Stomach (tissue), 9 donors: Measurements from ENCODE around the gene PAMR1. TPM values are rescaled to one million over a fixed set of nuclear protein-coding genes. Genes with fewer than 3 reads are reported as not detected.

ENCODE experiments used
- DNase-seq, 2 donors: peaks; one replicate each; pipeline versions ENCODE4 v3.0.0 to v3.0.0-alpha.2; 2013 to 2019
- H3K27ac ChIP-seq, 5 donors: fragments of 200-600 bp in 4 of 5; sonication (generic) in 4 of 5; one replicate each; pipeline ENCODE4 v1.5.1; 2013 to 2019; ENCODE audit warnings: mild to moderate bottlenecking in 1 of 5, moderate library complexity in 1 of 5
- H3K27me3 ChIP-seq, 3 donors: fragments of 200-600 bp; sonication (generic); one replicate each; pipeline ENCODE4 v1.5.1; 2017 to 2019; ENCODE audit warnings: mixed run types in 1 of 3
- H3K36me3 ChIP-seq, 4 donors: fragments of 200-600 bp; sonication (generic); 1 replicate in 3 of 4; 2 replicates in 1 of 4; pipeline ENCODE4 v1.5.1; 2016 to 2019
- H3K4me1 ChIP-seq, 4 donors: fragments of 200-600 bp; sonication (generic); one replicate each; pipeline ENCODE4 v1.5.1; 2016 to 2019
- H3K4me3 ChIP-seq, 4 donors: fragments of 200-600 bp; sonication (generic) in 3 of 4; one replicate each; pipeline ENCODE4 v1.5.1; 2016 to 2019; ENCODE audit warnings: mild to moderate bottlenecking in 1 of 4
- H3K9me3 ChIP-seq, 4 donors: fragments of 200-600 bp; sonication (generic); one replicate each; pipeline ENCODE4 v1.5.1; 2016 to 2019
- CTCF ChIP-seq, 7 experiments: fragments of 450-650 bp in 4 of 7; fragments of 200-600 bp in 3 of 7; sonication (generic) in 3 of 7; IDR thresholded peaks; one replicate each; pipeline ENCODE4 v1.5.1; 2016 to 2019; ENCODE audit warnings: antibody characterized with exemption in 7 of 7, control low read depth in 2 of 7, mild to moderate bottlenecking in 1 of 7
- EP300 ChIP-seq: sonication (generic); formaldehyde crosslinking; IDR thresholded peaks from one replicate; pipeline ENCODE4 v1.6.1; 2017; ENCODE audit warnings: antibody characterized with exemption
- POLR2A ChIP-seq, 4 donors: fragments of 450-650 bp; IDR thresholded peaks; one replicate each; pipeline ENCODE4 v1.6.1; 2016; ENCODE audit warnings: antibody characterized with exemption in 4 of 4, control low read depth in 2 of 4, mild to moderate bottlenecking in 1 of 4, moderate library complexity in 1 of 4
- POLR2AphosphoS5 ChIP-seq, 3 donors: sonication (generic); formaldehyde crosslinking; IDR thresholded peaks; one replicate each; pipeline ENCODE4 v1.6.1; 2016; ENCODE audit warnings: antibody characterized with exemption in 3 of 3
- WGBS, 5 donors: extraction: QIAGEN DNeasy Blood & Tissue Kit in 3 of 5; methylation state at CpG; one replicate each; pipeline versions ENCODE4 v1.1.5 to v1.1.7; 2013 to 2018; 5-methylcytosine and 5-hydroxymethylcytosine counted together
- intact Hi-C: fragments of 100-400 bp; cut with DNase I; formaldehyde crosslinking; loops from one replicate; pipeline ENCODE4 v1.15.1; 2023; ENCODE audit warnings: low total_unique reads
- polyA plus RNA-seq, 3 donors: library from polyadenylated mRNA; stranded (reverse); fragments of 200-250 nt; gene quantifications; one replicate each; pipeline ENCODE4 v1.2.3, GENCODE V29; 2013
- total RNA-seq, 5 donors: library from RNA; depleted of rRNA; stranded (reverse); fragments of >200 nt; gene quantifications; one replicate each; pipeline versions ENCODE4 v1.1.0 to v1.2.3, GENCODE V29; 2014 to 2016
- donor health status: healthy with polysubstance abuse.
- donor health status: Bipolar disorder and iron deficiency.
- donor health status: healthy.

The PAMR1 gene
- total and polyA plus RNA-seq, 8 donors: under 0.01 to 26.8 (median 0.58) TPM; not detected in 1

DNA sequence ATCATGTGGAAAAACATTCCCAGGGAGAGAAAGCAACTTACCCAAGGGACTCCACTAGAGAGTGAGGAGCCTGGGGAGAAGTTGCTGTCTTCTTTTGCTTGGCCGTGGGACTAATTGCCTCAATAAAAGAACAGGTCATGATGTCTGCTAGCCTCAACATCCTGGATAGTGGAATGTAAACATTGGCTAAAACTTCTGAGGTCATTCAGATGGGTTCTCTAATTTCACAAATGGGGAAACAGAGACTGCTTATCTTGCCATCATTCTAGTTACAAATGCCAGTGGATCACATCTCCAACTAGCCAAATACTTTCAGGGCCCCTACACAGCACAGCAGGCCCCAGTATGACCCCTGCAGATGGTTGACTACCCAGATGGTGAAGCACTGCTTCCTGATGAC, 28.4 kb upstream of the PAMR1 start:
- no peaks in the 10 kb centered on the region for H3K27me3 ChIP-seq
- no peak overlapping the region for H3K4me3 ChIP-seq
- TF ChIP-seq POLR2A (IDR thresholded peaks at IDR 0.05) (no peak), POLR2AphosphoS5 (IDR thresholded peaks at IDR 0.05) (no peak), EP300 (no peak), CTCF (IDR thresholded peaks at IDR 0.05) (no peak)
- no peak overlapping the region for H3K27ac ChIP-seq
- no peaks in the 10 kb centered on the region for H3K9me3 ChIP-seq
- no peak for DNase-seq
- peaks cover 0 to 5% (median 0%) of the 10 kb centered on the region in 4 donors for H3K4me1 ChIP-seq
- WGBS, 5 donors: 18 to 56% (median 44%) methylated on average over 1 of the region's 1 CpG
- intact Hi-C loops: no loop called here
- no peaks in the 10 kb centered on the region for H3K36me3 ChIP-seq

DNA sequence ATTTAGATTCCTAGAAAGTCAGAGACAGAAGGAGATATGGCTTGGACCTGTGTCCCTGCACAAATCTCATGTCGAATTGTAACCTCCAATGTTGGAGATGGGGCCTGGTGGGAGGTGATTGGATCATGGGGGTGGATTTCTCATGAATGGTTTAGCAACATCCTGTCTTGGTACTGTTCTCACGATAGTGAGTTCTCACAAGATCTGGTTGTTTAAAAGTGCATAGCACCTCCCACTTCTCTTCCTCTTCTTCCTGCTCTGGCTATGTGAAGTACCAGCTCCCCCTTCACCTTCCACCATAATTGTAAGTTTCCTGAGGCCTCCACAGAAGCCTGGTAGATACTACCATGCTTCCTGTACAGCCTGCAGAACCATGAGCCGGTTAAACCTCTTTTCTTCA, 27.6 kb upstream of the PAMR1 start:
- intact Hi-C loops: no loop called here
- WGBS, 5 donors: 73 to 82% (median 77%) methylated on average over 3 of the region's 3 CpGs

DNA sequence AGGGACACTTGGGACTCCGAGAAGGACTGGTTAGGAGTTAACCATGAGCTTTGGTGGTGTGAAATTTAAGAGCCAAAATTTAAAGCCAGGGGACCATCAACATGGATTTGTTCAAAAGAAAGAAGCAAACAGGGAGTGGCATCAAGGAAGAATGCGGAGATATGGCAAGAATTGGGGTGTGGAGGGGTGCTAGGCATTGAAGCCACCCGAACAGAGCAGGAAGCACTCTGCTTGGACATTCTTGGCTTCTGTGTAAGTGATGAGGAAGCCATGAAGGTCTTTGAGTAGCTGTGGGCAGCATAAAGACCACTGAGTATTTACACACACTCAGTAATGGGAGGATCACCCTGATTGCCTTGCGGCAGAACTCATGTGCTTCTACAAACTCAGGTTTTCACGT, 27.2 kb upstream of the PAMR1 start:
- Histone ChIP-seq H3K4me3 (no peak overlapping the region), H3K36me3 (no peaks in the 10 kb centered on the region), H3K27ac (no peak overlapping the region), H3K9me3 (no peaks in the 10 kb centered on the region), H3K4me1 (peaks cover 0 to 5% (median 0%) of the 10 kb centered on the region in 4 donors), H3K27me3 (no peaks in the 10 kb centered on the region)
- 84 to 91% (median 88%) methylated on average over 5 of the region's 5 CpGs for WGBS, 5 donors
- intact Hi-C loops: no loop called here
- DNase-seq: no peak
- TF ChIP-seq POLR2A (IDR thresholded peaks at IDR 0.05) (no peak), EP300 (no peak), POLR2AphosphoS5 (IDR thresholded peaks at IDR 0.05) (no peak), CTCF (IDR thresholded peaks at IDR 0.05) (no peak)

More for the DNA sequence above, 27.6 kb upstream of the PAMR1 start:
- Histone ChIP-seq H3K27ac (no peak overlapping the region), H3K4me1 (peaks cover 0 to 5% (median 0%) of the 10 kb centered on the region in 4 donors), H3K36me3 (no peaks in the 10 kb centered on the region), H3K4me3 (no peak overlapping the region), H3K9me3 (no peaks in the 10 kb centered on the region), H3K27me3 (no peaks in the 10 kb centered on the region)
- DNase-seq: no peak
- TF ChIP-seq POLR2AphosphoS5 (IDR thresholded peaks at IDR 0.05) (no peak), CTCF (IDR thresholded peaks at IDR 0.05) (no peak), POLR2A (IDR thresholded peaks at IDR 0.05) (no peak), EP300 (no peak)

DNA sequence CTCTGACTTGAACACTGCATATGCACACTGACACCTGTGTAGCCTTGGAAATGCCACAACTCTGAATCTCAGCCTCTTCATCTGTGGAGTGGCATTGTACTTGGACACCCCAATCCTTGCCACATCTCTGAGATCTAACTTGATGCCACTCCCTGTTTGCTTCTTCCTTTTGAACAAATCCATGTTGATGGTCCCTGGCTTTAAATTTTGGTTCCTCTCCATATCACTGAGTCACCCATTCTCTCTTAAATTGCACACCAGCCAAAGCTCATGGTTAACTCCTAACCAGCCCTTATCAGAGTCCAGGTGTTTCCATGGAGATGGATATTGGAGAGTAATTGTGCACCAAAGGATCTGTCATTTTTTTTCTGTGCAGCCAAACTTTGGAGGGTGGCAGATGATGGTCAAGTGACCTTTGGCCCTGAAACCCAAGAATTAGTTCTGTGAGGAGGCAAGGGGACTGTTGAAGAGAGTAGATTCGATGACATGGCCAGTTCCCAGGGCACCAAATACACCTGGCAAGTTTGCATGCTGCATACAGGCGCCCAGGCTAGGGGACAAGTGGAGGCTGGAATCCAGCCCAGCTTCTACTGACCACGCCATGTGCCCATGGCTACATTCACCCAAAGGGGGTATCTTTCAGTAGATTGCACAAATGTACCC, 25.1 kb upstream of the PAMR1 start:
- TF ChIP-seq POLR2A (IDR thresholded peaks at IDR 0.05): no peak
- no peak for TF ChIP-seq EP300
- no peak for TF ChIP-seq CTCF (IDR thresholded peaks at IDR 0.05)
- TF ChIP-seq POLR2AphosphoS5 (IDR thresholded peaks at IDR 0.05): no peak
- no peak overlapping the region for H3K27ac ChIP-seq
- WGBS, 5 donors: 73 to 90% (median 81%) methylated on average over 3 of the region's 3 CpGs
- DNase-seq: no peak
- H3K4me3 ChIP-seq: no peak overlapping the region
- H3K9me3 ChIP-seq: no peaks in the 10 kb centered on the region
- intact Hi-C loops: no loop called here
- H3K4me1 ChIP-seq: peaks cover 0 to 5% (median 0%) of the 10 kb centered on the region in 4 donors
- H3K27me3 ChIP-seq: no peaks in the 10 kb centered on the region
- H3K36me3 ChIP-seq: no peaks in the 10 kb centered on the region
